C1 segment of cervical spinal cord (tissue), 14 donors: Measurements from ENCODE around the gene APOD.

Source experiments
- DNase-seq, 14 donors: peaks; one replicate each; lab custom pipeline; 2025; lab: John Stamatoyannopoulos, UW

APOD gene

GRCh38 chr3:195587824-195588223 is 4.1 kb upstream of the APOD start:
- DNase-seq, result no peak

- no peak for DNase-seq
These were observed 3.7 kb upstream of the APOD start for GRCh38 chr3:195587406-195587805.

GRCh38 chr3:195584543-195584870 is 767 bp upstream of the APOD start:
- DNase-seq, result peak in 1 of 14 donors; percentile 11

- peak in 5 of 14 donors; percentile 22 to 40 (median 25) for DNase-seq
These were observed 793 bp downstream of the APOD start for GRCh38 chr3:195582947-195583346.

- DNase-seq, result peak in 4 of 14 donors; percentile 26 to 46 (median 29)
These were observed 2.8 kb downstream of the APOD start for GRCh38 chr3:195580744-195581443.

GRCh38 chr3:195579281-195579680 is 4.5 kb downstream of the APOD start:
- no peak for DNase-seq

GRCh38 chr3:195578565-195578964 is 5.2 kb downstream of the APOD start:
- DNase-seq, result no peak

GRCh38 chr3:195577645-195578177 is 6.0 kb downstream of the APOD start:
- DNase-seq, result no peak

- no peak for DNase-seq
These were observed 9.0 kb downstream of the APOD start for GRCh38 chr3:195574497-195575304.

GRCh38 chr3:195573611-195574496 is 9.9 kb downstream of the APOD start:
- peak in 1 of 14 donors; percentile 24 for DNase-seq

GRCh38 chr3:195571361-195571760 is 12.4 kb downstream of the APOD start:
- DNase-seq, result no peak

GRCh38 chr3:195570912-195571311 is 12.8 kb downstream of the APOD start:
- DNase-seq, result no peak

- DNase-seq, result no peak
These were observed 13.4 kb downstream of the APOD start for GRCh38 chr3:195570344-195570743.

- no peak for DNase-seq
These were observed 15.1 kb downstream of the APOD start for GRCh38 chr3:195568630-195569029.

- DNase-seq, result no peak
These were observed 16.9 kb downstream of the APOD start for GRCh38 chr3:195566797-195567196.

- DNase-seq, result no peak
These were observed 18.0 kb downstream of the APOD start for GRCh38 chr3:195565716-195566115.

GRCh38 chr3:195563317-195563716 is 20.4 kb downstream of the APOD start:
- no peak for DNase-seq

GRCh38 chr3:195559723-195560409 is 23.9 kb downstream of the APOD start:
- peak in 1 of 14 donors; percentile 34 for DNase-seq

GRCh38 chr3:195558602-195559001 is 25.1 kb downstream of the APOD start:
- DNase-seq, result no peak

- no peak for DNase-seq
These were observed 26.4 kb downstream of the APOD start for GRCh38 chr3:195557322-195557721.

GRCh38 chr3:195556390-195556789 is 27.4 kb downstream of the APOD start:
- peak in 2 of 14 donors; percentile 11 to 17 for DNase-seq
